GM23338 (cell line): ENCODE results near the gene C1orf87.

Experiments
- CTCF ChIP-seq, 2 experiments: fragments of 200-600 bp in 1 of 2; sonication (generic) in 1 of 2; conservative IDR thresholded peaks; 2 replicates each; pipeline versions ENCODE4 v1.5.1 to v1.6.1; 2016 to 2017; ENCODE audit warnings: antibody characterized with exemption in 2 of 2, low read depth in 2 of 2, mild to moderate bottlenecking in 2 of 2, moderate library complexity in 1 of 2
- EZH2 ChIP-seq: fragments of 200-600 bp; sonication (generic); IDR thresholded peaks from one replicate; pipeline ENCODE4 v1.8.0; 2017; ENCODE audit warnings: antibody characterized with exemption, mild to moderate bottlenecking, low read depth; ENCODE audit not compliant: unreplicated experiment
- POLR2AphosphoS5 ChIP-seq: IDR thresholded peaks from 2 replicates; pipeline ENCODE4 v1.6.1; 2016; ENCODE audit warnings: antibody characterized with exemption, low read depth
- TF ChIP-seq, protein P1 (sequence below): IDR thresholded peaks from one replicate; pipeline ENCODE4 v1.6.1; 2018; ENCODE audit warnings: antibody characterized with exemption; ENCODE audit not compliant: unreplicated experiment

DNA sequence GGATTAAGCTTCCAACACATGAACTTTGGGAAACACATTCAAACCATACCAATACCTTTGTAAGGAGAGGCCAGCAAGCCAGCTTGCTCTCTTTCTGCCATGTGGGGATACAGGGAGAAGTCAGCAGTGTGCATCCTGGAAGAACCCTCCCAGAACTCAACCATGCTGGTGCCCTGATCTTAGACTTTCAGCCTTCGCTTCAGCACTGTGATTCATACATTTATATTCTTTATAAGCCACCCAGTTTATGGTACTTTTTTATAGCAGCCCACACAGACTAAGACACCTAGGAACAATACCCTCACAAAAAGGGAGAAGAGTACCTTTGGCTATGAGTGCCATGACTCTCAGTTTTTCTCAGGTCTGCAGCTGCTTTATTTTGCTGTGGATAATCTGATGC is 35.9 kb downstream of the C1orf87 start:
- TF ChIP-seq CTCF (conservative IDR thresholded peaks at IDR 0.05; ENCODE audit: low read depth in 2 of 2): no peak
- TF ChIP-seq EZH2: no peak
- TF ChIP-seq, protein P1, sequence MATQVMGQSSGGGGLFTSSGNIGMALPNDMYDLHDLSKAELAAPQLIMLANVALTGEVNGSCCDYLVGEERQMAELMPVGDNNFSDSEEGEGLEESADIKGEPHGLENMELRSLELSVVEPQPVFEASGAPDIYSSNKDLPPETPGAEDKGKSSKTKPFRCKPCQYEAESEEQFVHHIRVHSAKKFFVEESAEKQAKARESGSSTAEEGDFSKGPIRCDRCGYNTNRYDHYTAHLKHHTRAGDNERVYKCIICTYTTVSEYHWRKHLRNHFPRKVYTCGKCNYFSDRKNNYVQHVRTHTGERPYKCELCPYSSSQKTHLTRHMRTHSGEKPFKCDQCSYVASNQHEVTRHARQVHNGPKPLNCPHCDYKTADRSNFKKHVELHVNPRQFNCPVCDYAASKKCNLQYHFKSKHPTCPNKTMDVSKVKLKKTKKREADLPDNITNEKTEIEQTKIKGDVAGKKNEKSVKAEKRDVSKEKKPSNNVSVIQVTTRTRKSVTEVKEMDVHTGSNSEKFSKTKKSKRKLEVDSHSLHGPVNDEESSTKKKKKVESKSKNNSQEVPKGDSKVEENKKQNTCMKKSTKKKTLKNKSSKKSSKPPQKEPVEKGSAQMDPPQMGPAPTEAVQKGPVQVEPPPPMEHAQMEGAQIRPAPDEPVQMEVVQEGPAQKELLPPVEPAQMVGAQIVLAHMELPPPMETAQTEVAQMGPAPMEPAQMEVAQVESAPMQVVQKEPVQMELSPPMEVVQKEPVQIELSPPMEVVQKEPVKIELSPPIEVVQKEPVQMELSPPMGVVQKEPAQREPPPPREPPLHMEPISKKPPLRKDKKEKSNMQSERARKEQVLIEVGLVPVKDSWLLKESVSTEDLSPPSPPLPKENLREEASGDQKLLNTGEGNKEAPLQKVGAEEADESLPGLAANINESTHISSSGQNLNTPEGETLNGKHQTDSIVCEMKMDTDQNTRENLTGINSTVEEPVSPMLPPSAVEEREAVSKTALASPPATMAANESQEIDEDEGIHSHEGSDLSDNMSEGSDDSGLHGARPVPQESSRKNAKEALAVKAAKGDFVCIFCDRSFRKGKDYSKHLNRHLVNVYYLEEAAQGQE: no peak
- no peak for TF ChIP-seq POLR2AphosphoS5
